ENCODE results near the gene MFN2. TPM values are rescaled to one million over a fixed set of nuclear protein-coding genes. Genes with fewer than 3 reads are reported as not detected.

MFN2 gene
- total and polyA plus RNA-seq, 2 experiments from 2014 or later, result 15.1 to 40.4 TPM

GRCh38 chr1:11967028-11967547, 13.2 kb upstream of the MFN2 start (continued):
- no peak for TF ChIP-seq ZNF462 (CRISPR knock-in tag; IDR thresholded peaks at IDR 0.05)
- no peak for TF ChIP-seq ETS1 (IDR thresholded peaks at IDR 0.05)

GRCh38 chr1:11970441-11971185, 9.6 kb upstream of the MFN2 start:
- no peak overlapping the region for H3K27ac ChIP-seq (ENCODE audit: low read depth)
- Mint-ChIP-seq H3K27me3 (ENCODE audit: insufficient read depth, low read depth, poor library complexity) (peaks cover 12% of the 10 kb centered on the region), H3K4me1 (no peaks in the 10 kb centered on the region; the same call in 2 of the 3 replicates), H3K4me3 (no peak overlapping the region), H3K27ac (no peak overlapping the region), H3K9me3 (no peaks in the 10 kb centered on the region), H3K36me3 (ENCODE audit: low read depth) (peaks cover 16% of the 10 kb centered on the region; the same call in 2 of the 3 replicates)
- ATAC-seq (no peak), DNase-seq (ENCODE audit: low spot score) (no peak)
- H4K20me1 ChIP-seq (replicated peaks; ENCODE audit: insufficient read depth), result 0 out of 2 replicates have a peak, but pooled peaks cover 4% of the 10 kb centered on the region
- H3K4me1 ChIP-seq (ENCODE audit: insufficient read depth), result no peaks in the 10 kb centered on the region
- H3K4me2 ChIP-seq, result no peak overlapping the region
- 0 out of 2 replicates have a peak, but pooled peaks cover 3% of the 10 kb centered on the region for H3K36me3 ChIP-seq (ENCODE audit: insufficient read depth)
- H2AFZ ChIP-seq, result no peak overlapping the region
- H3K4me3 ChIP-seq, result no peak overlapping the region
- H3K9me2 ChIP-seq (ENCODE audit: insufficient read depth), result no peaks in the 10 kb centered on the region
- no peaks in the 10 kb centered on the region for H3K79me2 ChIP-seq (replicated peaks; ENCODE audit: insufficient read depth)
- no peaks in the 10 kb centered on the region for H3K27me3 ChIP-seq (ENCODE audit: insufficient read depth)
- no peaks in the 10 kb centered on the region for H3F3A ChIP-seq (replicated peaks; ENCODE audit: low read depth)
- TF ChIP-seq ETS1 (IDR thresholded peaks at IDR 0.05), result no peak
- TF ChIP-seq ZNF331 (CRISPR knock-in tag; IDR thresholded peaks at IDR 0.05; ENCODE audit: low read depth), result no peak
- TF ChIP-seq ZNF114 (CRISPR knock-in tag; IDR thresholded peaks at IDR 0.05), result no peak
- no peak for TF ChIP-seq CREB1 (CRISPR knock-in tag; IDR thresholded peaks at IDR 0.05; ENCODE audit: low read depth)
- TF ChIP-seq REST (IDR thresholded peaks at IDR 0.05; ENCODE audit: unreplicated experiment), result no peak
- no peak for TF ChIP-seq NANOG (IDR thresholded peaks at IDR 0.05; ENCODE audit: borderline replicate concordance)
